GM21576 (cell line): ENCODE data around the gene ARSJ.

Experiments
- ATAC-seq: cut with Tn5 transposase; IDR thresholded peaks from one replicate; pipeline ENCODE4 v1.9.1; 2021; ENCODE audit warnings: mild to moderate bottlenecking, moderate library complexity; ENCODE audit not compliant: unreplicated experiment

Gene ARSJ

DNA sequence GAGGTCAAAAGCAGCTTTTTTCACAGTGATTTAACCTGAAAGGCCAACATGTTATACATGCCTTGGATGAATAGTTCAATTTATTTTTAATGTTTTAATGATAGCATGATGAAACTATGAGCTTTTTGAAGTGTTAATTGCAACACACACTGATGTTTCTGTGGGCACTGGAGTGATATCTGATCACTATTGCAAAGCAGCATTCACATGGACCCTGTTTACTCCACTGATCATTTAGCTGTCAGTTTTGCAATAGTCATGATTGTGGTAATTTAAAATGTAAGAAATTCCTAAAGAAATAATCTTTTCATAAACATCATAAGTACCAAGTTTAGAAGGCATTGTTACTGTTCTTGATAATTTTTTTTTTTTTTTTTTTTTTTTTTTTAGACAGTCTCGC lies 74.1 kb downstream of the ARSJ start:
- no peak for ATAC-seq

DNA sequence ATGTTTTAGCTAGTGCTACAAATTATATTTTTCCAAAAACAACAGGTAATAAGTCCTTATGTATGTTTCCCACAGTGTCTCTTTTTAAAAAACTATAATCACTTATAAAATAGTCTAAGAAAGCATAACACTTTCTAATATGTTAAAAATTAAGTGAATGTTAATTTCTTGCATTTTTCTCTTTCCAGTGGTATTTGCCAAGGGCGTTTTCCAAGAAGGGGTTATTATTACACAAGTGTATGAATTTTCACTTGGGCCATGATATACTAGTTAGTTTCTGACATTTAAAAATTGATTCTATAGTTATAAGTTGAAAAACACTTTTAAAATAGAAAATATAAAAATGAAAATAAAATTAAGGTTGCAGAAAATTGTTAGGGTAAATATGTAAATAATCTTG lies 74.6 kb downstream of the ARSJ start:
- ATAC-seq, result no peak

DNA sequence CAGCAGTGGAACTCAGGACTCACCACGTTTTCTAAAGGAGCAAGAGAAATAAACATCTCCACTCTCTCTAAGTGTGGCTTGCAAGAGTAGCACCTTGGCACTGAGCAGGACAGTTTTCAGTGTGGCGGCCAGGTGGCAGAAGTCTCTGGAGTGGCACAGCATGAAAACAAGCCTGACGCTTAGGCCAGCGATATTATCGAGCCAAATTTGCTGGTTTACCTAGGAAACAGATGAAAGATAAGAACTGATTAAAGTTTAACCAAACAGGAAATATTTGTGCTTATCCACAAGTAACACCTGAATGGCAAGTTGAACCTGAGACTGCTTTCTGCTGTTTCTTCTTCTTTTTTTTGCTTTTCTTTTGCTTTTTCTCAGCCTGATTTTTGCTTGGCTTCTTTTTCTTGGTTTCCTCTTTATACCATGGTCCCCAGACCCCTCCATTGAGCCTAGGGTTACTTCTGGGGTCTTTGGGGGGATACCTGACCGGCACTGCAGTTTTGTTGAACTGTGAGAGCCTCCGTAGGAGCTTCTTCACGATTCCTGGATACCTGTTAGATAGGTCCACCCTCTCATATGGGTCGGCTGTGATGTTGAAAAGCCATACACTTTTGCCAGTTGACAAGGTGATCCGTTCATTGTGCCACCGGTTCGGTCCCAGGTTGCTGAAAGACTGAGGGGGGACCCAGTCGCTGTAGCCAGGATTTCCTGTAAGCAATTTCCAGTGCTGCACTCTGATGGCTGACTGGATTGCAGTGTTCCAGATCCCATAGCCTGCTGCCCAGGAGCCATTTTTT lies 77.3 kb downstream of the ARSJ start:
- ATAC-seq, result no peak

DNA sequence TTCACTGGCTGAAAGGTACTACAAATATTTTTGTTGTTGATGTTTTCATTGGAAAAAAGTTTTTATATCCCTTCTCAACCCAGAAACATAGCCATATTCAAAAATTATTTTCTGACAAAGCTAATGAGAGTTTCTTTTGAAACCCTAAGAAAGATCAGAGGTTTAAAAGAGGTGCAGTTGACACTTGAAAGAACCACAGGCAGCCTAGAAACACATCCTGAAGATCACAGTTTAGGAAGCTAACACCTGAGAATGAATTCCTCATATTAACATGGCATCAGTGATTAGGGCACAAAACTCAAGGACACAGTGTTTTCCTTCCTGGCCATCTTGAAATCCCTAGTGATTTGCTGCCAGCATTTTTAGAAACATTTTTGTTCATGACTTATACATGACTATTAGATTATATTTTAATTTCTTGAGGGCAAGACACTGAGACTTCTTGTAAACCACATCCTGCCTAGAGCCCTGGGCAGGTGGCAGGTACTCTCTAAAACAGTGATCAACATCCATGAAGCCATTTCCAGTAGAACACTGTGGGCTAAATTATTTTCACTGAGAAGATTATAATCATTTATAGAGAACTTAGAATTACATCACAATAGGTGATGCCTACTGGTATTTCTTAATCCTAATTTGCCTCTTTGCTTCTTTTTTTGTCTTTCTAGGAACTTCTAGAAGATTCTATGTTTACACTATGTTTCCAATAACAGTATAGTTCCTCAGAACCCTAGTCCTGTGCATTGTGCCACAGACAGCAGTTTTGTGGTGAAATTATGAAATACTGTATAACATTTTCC lies 80.0 kb downstream of the ARSJ start:
- ATAC-seq, result peak; percentile 97

DNA sequence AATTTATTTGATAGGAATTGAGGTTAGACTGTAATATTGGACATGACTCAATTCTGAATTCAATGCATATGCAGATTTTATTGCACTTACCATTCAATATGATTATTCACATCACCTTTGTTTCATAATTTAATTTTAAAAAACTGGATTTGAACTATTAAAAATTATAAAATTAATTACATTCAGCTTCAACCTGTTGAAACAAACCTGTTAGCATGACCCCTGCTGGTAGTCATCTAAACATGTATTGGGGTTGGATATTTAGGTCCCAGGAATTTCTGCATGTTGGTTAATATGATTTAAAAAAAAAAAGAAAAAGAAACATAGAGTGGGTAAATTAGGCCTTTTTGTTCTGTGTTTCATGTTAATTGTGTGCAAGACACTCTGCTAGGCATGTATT lies 85.9 kb downstream of the ARSJ start:
- ATAC-seq, result no peak

DNA sequence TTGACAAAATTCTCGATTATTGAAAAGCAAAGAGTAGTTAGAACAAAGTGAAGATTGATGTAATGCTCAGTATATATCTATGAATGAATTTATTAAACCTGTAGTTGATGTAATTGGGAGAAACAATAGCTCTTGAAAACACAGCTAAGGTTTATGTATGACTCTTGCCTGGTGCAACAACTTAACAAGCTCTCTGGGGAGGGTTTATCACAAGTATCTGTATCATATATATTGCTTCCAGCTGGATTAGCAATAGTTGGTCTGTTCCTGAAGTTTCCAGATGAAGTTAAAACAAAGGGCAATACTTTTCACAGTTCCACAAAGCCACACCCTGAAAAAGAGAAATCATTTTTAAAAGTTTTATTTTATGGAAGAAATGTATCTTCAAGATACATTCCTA lies 91.4 kb downstream of the ARSJ start:
- no peak for ATAC-seq

DNA sequence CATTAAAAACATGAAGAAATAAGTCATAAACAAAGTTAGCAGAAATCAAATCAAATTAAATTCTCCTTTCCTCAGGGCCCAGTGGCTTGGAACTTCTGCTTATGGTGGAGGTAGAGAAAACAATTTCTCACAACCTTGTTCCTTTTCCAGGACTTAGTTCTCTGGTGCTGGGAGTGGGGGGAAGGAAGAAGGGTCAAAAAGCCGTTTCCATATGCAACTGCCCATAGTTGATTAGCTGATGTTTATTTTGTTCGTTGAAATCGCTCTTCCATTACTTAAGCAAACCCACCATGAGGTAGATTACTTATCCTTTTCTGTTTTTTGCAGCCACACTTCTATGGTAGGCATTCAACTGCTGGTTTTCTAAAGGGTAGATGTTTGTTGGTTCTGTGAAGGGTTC lies 94.2 kb downstream of the ARSJ start:
- ATAC-seq, result no peak

DNA sequence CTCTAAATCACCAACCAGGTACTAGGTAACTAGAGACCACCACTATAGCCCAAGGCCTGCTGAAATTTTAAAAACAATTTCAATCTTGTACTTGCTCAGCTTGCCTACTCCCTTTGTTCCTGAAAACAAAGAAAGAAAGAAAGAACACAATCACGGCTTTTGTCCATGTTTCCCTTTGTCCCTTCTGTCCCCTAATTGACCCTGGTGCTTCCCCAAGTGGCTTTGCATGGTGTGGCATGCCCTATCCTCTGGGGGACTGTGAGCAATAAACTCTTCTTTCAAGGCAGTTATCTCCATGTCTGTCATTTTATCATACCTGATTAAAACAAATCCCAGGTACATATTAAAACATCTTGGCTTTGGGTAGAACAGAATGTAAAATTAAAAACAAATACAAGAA lies 94.8 kb downstream of the ARSJ start:
- no peak for ATAC-seq

DNA sequence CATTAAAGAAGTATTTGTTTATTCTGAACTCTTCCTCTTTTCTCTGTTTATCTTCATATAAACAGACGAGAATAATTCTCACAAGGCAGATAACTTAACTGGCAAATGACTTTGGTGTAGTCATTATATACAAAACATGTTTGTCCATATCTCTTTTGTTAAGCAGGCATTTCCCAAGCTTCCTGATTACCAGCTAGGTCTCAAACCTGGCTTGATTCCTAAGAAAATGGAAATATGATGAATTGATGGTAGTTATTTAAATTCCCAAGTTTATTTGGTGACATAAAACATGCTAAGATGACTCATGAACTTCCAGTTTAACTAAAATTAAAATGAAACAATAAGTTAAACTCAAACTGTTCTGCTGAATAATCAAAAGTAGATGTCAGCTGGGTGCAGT lies 96.8 kb downstream of the ARSJ start:
- ATAC-seq, result no peak

DNA sequence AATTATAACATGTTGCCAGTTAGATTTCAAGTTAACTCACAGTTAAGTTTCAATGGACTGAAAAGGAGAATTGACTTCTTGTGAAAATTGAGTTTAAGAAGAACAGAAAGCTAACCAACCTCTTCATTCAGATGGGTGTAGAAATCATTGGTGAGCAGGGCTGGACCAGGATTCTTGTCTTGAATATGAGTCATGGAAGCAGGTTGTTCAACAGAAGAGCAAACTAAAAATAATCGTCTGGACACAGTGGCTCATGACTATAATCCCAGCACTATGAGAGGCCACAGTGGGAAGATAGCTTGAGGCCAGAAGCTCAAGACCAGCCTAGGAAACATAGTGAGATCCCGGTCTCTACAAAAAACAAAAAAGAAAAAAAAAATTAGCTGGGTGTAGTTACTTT lies 98.2 kb downstream of the ARSJ start:
- no peak for ATAC-seq

DNA sequence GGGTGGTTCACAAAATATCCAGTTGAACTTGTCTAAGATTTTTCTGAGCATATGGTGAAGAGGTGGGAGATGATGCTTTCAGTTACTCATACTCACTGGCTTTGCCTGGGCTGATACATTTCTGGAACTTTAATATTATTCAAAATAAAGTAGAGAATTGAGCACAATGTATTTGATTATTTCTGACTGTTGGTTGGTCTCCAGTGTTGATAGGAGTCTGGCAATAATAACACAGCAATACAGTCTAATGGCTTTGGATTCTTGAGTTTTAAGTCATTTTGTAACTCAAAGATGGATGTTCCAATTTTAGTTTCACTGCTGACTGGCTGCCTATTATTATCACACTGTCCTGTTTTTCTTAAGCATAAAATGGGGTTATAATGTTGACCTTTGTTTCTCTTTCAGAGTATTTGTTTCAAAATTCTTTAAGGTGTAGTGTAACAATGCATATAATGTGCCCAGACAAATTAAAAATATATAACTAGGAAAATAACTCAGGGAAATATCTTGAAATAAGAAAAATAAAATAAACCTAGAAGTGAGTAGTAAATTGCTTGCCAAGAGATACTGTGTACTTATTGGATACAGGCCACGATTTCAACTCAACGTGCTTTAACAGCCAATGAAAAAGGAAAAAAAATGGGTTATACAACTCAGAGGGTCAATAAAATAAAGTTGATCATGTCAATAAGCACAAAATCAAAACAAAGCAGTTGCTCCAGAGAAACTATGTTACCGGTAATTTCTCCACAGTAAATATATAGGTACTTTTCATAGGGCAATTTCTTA lies 99.0 kb downstream of the ARSJ start:
- no peak for ATAC-seq

DNA sequence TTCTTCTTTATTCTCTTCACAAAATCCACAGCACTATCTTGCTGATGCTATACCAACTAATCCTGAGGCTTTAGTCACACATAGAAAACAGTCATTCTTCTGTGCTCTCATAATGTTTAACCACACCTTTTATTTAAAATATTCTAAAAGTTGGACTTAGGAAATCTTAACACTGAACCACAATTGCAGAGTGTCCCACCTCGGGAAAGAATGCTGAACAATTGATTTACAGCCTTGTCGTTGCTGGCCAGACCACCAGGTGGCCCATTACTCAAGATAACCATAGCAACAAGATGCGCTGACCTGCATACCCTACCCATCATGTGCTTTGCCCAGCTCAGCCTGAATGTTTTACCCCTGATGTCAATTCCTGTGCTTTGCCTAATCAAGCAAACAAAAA lies 100.8 kb downstream of the ARSJ start:
- no peak for ATAC-seq

DNA sequence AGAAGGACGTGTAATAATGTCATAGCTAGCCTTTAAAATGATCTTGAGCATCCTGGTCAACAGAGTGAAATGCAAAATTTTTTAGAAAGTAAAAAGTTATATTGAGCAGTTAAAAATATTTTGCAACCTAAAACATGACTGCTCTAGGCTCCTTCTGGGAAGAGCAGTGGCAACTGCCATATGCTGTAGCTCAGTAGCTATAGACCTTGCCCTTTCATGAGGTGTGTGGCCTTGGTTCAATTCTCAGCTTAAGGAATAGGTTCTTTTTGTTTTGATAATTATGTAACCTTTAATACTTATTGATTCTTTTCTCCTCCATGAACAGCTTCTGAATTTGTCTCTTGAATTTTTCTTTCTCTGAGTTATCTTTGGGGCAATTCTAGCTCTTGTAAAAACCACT lies 105.0 kb downstream of the ARSJ start:
- ATAC-seq, result no peak

DNA sequence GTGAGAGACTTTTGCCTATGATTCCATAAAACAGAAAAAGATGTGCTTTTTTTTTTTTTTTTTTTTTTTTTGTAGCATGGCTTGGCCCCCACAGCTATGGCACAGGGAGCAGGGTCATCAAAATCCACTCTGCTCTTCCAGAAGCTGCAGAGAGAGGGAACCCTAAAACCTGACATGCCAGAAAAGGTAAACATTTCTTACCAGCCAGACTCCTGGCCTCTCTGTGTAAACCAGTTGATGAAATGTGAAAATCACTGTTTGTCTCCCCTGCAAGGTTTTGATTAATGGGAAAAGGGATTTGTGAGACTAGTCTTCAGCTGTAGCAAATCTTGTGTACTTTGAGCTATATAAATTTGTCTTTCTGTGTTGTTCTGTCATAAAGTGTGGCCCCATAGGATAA lies 105.9 kb downstream of the ARSJ start:
- no peak for ATAC-seq

DNA sequence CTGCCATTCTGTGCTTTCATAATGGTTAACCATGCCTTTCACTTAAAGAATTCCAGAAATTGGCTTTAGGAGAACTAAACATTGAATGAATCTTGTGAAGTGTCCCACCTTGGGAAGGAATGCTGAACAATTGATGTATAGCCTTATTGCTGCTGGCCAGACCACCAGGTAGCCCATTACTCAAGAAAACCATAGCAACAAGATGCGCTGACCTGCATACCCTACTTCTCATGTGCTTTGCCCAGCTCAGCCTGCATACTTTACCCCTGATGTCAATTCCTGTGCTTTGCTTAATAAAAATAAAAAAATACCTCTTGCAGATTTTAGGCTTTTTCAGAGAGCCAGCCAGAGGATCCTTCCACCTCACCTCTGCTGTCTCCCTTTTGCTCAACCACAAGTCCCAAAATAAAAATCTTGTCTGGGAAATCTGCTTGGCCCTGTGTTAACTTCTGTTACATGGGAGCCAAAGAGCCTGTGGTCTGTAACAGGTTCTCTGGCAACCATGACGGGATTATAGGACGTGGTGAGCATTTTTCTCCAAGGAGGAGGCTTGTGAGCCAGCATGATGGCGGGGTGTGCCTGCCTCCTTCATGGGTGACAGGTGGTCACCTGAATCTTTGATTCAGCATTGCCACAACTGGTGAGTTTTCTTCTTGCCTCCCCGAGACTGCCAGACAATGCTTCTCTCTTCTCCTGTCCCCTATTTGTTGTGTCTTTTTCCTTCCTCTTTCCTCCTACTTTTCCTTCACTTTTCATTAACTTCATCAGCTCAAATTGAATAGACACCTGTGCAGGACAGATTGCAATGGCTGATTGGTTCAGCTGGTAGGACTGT lies 106.8 kb downstream of the ARSJ start:
- ATAC-seq, result no peak

DNA sequence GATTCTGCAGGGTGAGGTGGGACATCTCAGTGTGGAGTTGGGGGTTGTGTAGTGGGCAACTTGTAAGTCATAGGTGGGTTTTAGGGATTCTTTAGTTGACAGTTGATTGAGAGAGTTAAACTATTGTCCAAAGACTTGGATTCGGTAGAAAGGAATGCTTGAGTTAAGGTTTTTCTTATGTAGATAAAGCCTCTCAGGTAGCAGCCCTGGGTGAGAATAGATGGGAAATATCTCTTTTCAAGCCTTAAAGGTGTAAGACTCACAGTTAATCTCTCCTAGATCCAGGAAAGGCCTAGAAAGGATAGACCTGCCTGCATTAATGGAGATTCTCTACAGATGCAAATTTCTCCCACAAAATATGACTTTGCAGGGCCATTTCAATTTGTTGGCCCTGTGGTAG lies 108.4 kb downstream of the ARSJ start:
- ATAC-seq, result no peak

DNA sequence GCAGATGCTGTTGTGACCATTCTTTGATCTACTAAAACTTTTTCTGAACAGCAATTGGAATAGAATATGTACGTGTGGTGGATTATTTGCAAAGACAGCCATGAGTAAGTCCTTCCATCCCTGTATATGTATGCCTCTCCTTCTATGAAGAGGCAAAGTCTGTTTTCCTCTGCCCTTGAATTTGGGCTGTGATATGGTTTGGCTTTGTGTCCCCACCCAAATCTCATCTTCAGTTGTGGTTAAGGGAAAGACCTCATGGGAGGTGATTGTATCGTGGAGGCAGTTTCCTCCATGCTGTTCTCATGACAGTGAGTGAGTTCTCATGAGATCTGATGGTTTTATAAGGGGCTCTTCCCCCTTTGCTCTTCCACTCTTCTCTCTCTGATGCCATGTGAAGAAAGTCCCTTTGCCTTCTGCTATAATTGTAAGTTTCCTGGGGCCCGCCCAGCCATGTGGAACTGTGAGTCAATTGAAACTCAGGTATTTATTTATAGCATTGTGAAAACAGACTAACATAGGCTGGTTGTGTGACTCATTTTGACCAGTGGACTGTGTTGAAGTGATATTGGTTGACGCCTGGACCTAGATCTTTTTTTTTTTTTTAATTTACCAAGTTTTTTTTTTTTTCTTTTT lies 109.6 kb downstream of the ARSJ start:
- ATAC-seq, result peak; percentile 96

DNA sequence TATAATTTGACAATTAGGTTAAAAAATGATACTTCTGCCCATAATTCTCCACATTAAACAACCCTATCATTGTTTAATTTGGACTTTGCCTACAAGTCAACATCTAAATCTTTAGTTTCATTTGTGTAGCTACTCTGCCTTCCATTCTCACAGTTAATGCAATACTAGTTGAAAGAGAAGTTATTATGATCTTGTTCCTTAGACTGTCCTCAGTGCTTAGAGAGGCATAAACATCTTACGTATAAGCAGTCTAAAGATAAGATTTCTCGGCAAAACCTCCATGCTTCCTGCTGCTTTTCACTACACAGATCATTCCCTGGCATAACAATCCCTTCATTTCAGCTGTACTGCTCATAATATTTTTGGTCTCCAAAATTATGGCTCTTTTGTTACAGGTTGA lies 112.8 kb downstream of the ARSJ start:
- no peak for ATAC-seq

DNA sequence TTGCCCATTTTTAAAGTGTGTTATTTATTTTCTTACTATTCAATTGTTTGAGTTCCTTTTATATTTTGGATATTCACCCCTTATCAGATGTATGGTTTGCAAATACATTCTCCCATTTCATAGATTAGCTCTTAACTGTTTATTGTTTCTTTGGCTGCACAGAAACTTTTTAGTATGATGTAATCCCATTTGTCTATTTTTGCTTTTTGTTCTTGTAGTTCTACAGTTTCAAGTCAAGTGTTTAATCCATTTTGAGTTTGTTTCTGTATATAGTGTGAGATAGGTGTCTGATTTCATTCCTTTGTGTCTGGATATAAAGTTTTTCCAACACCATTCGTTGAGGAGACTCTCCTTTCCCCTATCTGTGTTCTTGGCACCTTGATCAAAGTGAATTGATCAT lies 120.5 kb downstream of the ARSJ start:
- ATAC-seq, result no peak

DNA sequence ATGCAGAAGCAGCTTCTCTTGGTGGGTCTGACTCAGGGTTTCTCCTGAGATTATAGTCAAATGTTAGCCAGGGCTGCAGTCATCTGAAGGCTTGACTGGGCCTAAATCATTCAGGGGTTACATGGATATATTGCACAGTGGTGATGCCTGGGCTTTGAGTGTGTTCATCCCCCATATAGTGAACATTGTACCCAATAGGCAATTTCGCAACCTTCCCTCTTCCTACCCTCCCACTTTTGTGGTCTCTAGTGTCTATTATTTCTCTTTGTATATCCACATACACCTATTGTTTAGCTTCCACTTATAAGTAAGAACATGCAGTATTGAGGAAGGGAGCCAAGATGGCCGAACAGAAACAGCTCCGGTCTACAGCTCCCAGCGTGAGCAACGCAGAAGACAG lies 127.6 kb downstream of the ARSJ start:
- no peak for ATAC-seq
